Activated naive CD4-positive, alpha-beta T cell treated with anti-CD3 and anti-CD28 coated beads, Interleukin-2, amount 50 U/mL, for 72 hours (primary cell): ENCODE results near the gene NDUFS5. TPM values are rescaled to one million over a fixed set of nuclear protein-coding genes. Genes with fewer than 3 reads are reported as not detected.
A peak's percentile ranks its signal among the peaks of the same experiment; 100 is the strongest.
"Not testable (repeated sequence)": the region's sequence is repeated elsewhere in the genome, so short reads cannot be mapped to it uniquely, and the experiment has no call there.

ENCODE experiments used
- ATAC-seq, 2 donors: fragments of 150-1000 bp; cut with Tn5 transposase; 2 replicates each; pipeline ENCODE4 v1.10.0; 2021; ENCODE audit warnings: mild to moderate bottlenecking in 2 of 2, moderate library complexity in 2 of 2
- DNase-seq, 2 donors: peaks; one replicate each; pipeline ENCODE4 v3.0.0; 2021 to 2022; ENCODE audit warnings: low spot score in 2 of 2
- H3K27ac Mint-ChIP-seq, 2 donors: one replicate each; pipeline ENCODE4 v1.8.0; 2022; ENCODE audit warnings: mild to moderate bottlenecking in 2 of 2, mixed read lengths in 2 of 2
- H3K36me3 Mint-ChIP-seq, 2 donors: one replicate each; pipeline ENCODE4 v1.8.0; 2022; ENCODE audit warnings: mixed read lengths in 2 of 2
- H3K9me3 Mint-ChIP-seq, 2 donors: one replicate each; pipeline ENCODE4 v1.8.0; 2022; ENCODE audit warnings: mixed read lengths in 2 of 2
- total RNA-seq, 2 donors: library from RNA; stranded (reverse); gene quantifications; one replicate each; pipeline ENCODE4 v1.2.3, GENCODE V29; 2022

Gene NDUFS5
- total RNA-seq: 100 to 1,000 TPM; 153 to 211 TPM

DNA sequence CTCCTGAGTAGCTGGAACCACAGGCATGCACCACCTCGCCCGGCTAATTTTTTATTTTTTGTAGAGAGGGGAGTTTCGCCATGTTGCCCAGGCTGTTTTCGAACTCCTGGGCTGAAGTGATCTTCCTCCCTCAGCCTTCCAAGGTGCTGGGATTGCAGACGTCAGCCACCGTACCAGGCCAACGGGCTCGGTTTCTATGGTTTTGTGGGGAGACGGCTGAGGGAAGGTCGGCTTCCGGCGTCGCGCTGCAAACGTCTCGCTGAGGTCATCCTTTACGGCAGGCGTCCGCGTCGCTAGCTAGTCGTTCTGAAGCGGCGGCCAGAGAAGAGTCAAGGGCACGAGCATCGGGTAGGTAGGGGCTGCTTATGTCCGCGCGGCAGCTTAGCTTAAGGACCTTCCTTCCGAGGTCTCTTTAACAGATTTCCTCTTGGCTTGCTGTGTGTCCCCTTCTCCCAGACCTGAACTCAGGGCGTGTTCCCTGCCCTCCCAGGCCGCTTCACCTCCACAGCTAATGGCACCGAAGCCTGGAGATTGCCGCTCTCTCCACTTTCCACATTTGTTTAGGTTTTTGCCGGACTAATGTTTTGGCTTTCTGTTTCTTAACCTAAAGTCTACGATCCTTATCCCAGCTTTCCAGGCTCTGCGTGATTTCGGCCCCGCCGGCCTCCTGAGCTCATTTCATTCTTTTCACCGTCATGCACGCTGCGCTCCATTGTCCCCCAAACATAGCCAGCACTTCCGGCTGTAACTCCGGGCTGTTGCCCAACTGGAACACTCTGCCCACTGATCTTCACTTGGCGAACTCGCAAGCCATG is at the start of gene NDUFS5:
NDUFS5 (plus strand) TSS at position 300 of the 815 bp plus-strand sequence. CDS start 2,375 bp downstream, outside the sequence.
- H3K9me3 Mint-ChIP-seq: no peaks in the 10 kb centered on the region
- peaks cover 18 to 29% of the 10 kb centered on the region in 2 donors for H3K36me3 Mint-ChIP-seq
- peak; percentile 84 to 91 for ATAC-seq

DNA sequence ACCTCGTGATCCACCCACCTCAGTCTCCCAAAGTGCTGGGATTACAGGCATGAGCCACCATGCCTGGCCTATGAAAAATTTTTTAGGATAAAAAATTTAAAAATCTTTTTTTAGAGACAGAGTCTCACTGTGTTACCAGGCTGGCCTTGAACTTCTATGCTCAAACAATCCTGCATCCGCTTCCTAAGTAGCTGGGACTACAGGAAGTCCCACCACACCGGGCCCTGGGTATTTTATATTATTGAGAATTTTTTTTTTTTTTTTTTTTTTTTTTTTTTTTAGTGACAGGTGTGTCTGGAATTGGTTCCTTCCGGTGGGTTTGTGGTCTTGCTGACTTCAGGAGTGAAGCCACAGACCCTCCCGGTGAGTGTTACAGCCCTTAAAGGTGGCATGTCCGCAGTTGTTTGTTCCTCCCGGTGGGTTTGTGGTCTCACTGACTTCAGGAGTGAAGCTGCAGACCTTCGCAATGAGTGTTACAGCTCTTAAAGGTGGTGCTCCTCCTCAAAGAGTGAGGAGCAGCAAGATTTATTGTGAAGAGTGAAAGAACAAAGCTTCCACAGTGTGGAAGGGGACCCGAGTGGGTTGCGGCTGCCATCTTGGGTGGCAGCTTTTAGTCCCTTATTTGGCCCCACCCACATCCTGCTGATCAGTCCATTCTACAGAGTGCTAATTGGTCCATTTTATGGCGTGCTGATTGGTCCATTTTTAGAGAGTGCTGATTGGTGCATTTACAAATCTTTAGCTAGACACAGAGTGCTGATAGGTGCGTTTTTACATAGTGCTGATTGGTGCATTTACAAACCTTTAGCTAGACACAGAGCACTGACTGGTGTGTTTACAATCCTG is 48.5 kb upstream of the NDUFS5 start:
- DNase-seq (peak; percentile 25 to 73), ATAC-seq (peak; percentile 64 to 85)
- Mint-ChIP-seq H3K27ac (peak overlapping the region; percentile 22 to 49), H3K36me3 (peaks cover 5 to 20% of the 10 kb centered on the region in 2 donors)
- not testable (repeated sequence) for H3K9me3 Mint-ChIP-seq

More for the DNA sequence above, at the start of gene NDUFS5:
- peak; percentile 75 to 87 for DNase-seq
- H3K27ac Mint-ChIP-seq: peak within 1 kb of the TSS; percentile 96 to 99

DNA sequence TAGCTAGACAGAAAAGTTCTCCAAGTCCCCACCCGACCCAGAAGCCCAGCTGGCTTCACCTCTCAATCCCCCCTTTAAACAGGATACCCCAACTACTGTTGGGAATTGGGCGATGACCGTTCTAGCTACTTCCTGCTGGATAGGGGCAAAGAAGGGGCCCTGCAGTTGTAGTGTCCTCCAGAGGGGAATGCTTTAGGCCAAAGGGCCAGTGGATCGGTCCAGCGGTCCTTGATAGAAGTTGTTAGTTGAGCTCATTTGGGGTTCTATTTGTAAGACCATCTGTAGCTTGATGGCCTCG is 48.0 kb upstream of the NDUFS5 start:
- peak overlapping the region in 1 of 2 donors; percentile 49 for H3K27ac Mint-ChIP-seq
- ATAC-seq, H3K9me3 Mint-ChIP-seq: not testable (repeated sequence)
- H3K36me3 Mint-ChIP-seq: peaks cover 5 to 20% of the 10 kb centered on the region in 2 donors
- peak in 1 of 2 donors; percentile 31 for DNase-seq

DNA sequence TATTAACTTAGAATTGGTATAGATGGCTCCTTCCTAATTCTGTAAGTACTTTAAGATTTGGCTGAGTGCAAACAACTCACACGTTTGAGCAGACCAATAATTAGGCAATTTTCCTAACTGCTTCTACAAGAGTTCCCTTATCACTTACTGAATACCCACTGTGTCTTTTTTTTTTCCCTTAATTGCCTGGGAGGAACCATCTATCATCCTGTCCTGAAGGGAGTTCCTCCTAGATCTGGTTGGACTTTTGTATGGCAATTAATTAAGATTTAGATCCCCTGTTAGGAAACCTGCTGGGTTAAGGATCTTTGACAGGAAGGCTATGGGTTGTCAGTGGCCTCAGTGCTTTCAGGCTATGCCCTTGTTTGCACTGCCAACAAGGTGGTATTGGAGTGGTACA is 46.8 kb upstream of the NDUFS5 start:
- H3K9me3 Mint-ChIP-seq, DNase-seq, H3K27ac Mint-ChIP-seq, ATAC-seq: not testable (repeated sequence)
- peaks cover 5 to 20% of the 10 kb centered on the region in 2 donors for H3K36me3 Mint-ChIP-seq

DNA sequence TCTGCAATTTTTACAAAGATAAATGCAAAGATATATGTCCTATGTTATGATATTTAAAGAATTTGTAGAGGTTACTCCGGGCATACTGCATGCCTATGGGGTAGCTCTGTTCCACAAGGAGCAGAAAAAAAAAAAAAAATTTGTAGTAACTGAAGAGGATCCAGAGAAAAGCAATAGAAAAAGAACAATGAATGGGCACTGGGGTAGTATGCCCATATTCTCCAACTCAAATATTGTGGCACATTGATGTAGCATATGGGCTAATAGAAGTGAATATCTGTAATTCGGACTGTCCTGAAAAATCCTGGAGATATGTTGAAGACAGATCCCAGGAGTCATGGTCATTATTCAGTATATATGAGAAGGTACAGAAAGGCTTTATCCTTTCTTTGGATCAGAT is 36.2 kb upstream of the NDUFS5 start:
- no peak for ATAC-seq
- DNase-seq: no peak
- H3K9me3 Mint-ChIP-seq: no peaks in the 10 kb centered on the region
- peaks cover 18 to 24% of the 10 kb centered on the region in 2 donors for H3K36me3 Mint-ChIP-seq
- peak overlapping the region; percentile 26 to 82 for H3K27ac Mint-ChIP-seq

DNA sequence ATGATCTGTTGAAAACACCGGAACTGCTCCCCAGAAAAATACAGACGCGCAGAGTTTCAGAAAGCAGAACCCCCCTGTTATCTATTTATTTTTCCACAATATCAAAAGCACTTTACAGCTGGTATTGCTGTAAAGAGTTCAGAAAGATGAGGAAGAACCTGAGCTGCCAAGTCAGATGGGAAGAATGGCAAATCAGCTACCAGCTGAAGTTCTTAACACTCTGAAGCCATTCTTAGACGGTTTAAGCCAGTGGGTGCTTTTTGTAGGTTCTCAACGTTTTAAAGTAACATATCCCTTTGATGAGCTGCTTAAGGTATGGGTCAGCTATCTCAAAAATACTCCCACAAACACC is 35.8 kb upstream of the NDUFS5 start:
- no peak for DNase-seq
- peak in 1 of 2 donors; percentile 16 for ATAC-seq
- Mint-ChIP-seq H3K9me3 (no peaks in the 10 kb centered on the region), H3K36me3 (peaks cover 20 to 28% of the 10 kb centered on the region in 2 donors), H3K27ac (peak overlapping the region; percentile 26 to 82)

DNA sequence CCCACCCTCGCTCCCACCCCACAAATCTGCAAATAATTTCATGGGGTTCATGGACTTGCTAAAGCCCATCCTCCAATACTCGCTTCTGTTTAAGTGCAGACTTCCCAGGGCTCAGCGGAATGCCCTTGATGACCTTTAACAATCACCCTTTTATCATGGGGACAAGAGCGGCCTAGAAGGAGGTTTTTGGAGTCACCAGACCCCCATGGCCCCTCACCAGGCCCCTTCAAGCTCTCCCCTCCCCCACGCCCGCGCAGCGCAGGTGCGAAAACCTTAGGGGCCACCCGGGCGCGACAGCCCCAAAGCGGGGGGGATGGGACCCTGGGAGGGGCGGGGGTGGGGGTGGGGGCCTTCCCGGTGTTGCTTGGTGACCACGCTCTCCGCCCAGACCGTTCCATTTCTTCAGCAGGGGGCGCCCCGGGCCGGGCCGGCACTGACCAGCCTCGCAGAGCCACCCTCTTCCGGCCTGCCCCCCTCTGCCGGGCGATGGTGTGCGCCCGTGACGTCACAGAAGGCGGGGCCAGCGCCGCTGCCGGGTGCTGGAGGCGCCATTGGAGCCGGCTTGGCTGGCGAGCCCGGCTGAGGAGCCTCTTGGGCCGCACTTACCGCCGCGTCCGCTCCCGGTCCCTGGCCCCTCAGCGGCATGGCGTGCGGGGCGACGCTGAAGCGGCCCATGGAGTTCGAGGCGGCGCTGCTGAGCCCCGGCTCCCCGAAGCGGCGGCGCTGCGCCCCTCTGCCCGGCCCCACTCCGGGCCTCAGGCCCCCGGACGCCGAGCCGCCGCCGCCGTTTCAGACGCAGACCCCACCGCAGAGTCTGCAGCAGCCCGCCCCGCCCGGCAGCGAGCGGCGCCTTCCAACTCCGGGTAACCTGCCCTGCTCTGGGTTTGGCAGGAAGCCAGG is 35.2 kb upstream of the NDUFS5 start, which contains the start of gene AKIRIN1:
AKIRIN1 (plus strand) TSS at position 539 of the 900 bp plus-strand sequence; CDS start at position 644, 105 bp downstream.
- peak within 1 kb of the TSS; percentile 67 to 83 for H3K27ac Mint-ChIP-seq
- DNase-seq (peak; percentile 99), ATAC-seq (peak; percentile 95 to 96)
- peaks cover 20 to 32% of the 10 kb centered on the region in 2 donors for H3K36me3 Mint-ChIP-seq
- H3K9me3 Mint-ChIP-seq: no peaks in the 10 kb centered on the region

DNA sequence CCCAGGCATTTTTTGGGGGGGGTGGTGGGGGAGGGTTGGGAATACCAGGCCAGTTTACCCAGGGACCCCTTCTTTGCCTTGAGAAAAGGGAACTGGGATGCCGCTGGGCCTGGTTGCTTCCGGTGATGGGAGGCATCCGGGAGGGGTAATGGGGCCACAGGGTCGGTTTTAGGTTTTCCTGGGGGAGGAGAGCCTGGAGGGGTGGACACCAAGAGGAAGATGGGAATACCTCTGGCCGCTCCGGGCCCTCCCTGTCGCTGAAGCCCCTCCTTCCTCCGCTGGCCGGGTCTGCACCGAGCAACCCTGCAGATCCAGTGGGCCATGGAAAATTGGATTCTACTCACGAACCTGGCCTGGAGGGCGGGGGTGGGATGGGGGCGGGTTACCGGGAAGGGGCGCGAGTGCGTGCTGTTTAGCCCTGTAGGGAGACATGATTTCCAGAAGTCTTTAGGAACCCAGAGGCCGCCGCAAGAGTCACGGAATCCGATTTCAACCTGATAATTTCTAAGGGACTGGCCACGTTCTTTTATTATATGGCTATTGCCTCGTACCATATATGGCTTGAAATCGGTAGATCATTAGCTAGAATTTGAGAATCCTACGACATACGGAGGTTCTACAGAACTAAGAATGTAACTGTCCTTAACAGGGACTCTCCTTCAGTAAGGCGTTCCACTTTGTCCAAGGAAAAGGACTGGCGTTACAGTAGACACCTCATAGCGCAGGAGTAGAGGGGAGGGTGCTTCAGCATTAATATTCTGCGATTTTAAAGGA is 34.3 kb upstream of the NDUFS5 start:
- H3K36me3 Mint-ChIP-seq: peaks cover 20 to 32% of the 10 kb centered on the region in 2 donors
- no peaks in the 10 kb centered on the region for H3K9me3 Mint-ChIP-seq
- DNase-seq: no peak
- peak overlapping the region; percentile 67 to 83 for H3K27ac Mint-ChIP-seq
- ATAC-seq: no peak

DNA sequence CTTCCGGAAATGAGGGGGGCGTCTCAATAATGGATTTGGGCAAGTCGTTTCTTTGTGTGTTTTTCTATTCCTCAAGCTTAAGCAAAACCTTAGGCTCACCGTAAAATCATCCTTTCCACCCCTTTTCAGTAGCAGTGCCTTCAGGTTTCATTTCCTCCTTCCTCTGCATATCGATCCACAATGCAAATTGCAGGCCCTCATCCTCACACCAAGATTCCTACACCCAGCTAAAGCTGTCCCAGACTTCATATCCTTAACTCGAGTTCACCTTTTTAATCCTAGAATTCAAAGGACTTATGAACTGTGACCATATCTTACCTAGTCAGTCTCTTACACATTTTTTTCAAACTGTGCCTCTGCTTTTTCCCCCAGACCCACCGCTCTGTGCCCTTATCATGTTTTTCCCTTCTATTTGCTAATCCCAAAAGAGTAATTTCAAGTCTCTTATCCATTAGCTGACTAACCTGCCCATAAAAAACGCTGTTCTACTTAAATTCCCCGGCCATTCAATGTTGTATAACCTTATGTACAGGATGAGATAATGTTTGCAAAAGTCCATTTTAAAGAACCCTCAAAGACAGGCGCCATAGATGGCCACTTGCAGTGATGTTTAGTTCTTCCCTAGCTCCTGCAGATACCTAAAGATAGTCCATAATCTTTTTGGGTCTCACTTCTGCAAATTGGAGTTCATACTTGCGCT is 33.6 kb upstream of the NDUFS5 start:
- H3K27ac Mint-ChIP-seq: peak overlapping the region; percentile 67 to 83
- DNase-seq: no peak
- H3K36me3 Mint-ChIP-seq: peaks cover 24 to 36% of the 10 kb centered on the region in 2 donors
- no peaks in the 10 kb centered on the region for H3K9me3 Mint-ChIP-seq
- no peak for ATAC-seq

DNA sequence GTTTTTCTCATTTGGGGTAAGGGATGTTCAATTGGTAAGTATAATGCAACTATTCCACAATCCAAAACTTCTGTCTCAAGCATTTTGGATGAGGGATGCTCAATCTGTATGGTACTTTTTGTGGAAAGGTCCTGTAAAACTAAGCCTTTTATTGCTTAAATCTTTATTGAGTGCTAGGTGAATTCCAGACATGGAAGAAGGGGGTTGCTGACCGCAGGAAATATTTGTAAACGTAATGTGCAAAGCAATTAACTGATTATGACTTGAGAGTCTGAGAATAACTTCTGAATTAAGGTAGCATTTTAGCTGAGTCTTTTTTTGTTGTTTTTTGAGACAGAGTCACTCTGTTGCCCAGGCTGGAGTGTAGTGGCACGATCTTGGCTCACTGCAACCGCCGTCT is 32.0 kb upstream of the NDUFS5 start:
- Mint-ChIP-seq H3K36me3 (peaks cover 27 to 48% of the 10 kb centered on the region in 2 donors), H3K27ac (no peak overlapping the region), H3K9me3 (no peaks in the 10 kb centered on the region)
- DNase-seq: no peak
- ATAC-seq: no peak

DNA sequence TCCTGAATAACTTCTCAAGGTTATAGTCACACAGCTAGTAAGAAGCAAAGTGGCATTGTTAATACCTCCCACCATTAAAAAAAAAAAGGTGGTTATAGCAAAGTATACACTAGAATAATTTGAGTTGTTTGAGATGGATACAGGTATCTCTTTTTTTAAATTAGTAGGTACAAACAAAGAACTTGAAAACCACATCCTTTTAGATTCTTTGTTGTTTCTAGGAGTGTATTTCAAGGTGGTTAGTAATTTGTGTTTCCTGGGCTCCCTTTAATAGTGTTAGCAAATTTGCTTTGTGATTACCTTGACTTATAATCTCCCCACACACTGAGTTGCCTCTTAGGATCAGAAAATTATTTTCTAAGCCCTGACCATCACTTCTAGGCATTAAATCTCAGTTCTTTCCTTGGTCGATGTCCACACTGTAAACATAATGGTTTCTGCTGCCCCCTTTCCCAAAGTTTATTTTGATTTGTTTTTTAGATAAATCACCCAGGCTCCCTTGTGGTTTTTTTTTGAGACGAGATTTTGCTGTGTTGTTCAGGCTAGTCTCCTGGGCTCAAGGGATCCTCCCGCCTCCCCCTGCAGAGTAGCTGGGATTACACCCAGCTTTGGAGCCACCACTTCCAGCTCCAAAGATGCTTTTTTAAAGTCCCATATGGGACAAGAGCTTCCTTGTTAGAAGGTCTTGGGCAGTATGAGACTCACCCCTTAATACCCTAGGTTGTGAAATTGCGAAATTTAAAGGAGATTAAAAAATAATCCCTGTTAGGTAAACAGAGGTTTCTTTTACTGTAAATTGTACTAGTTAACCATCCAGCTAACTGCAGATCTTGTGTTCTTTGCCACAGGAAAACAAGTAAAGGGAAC is 28.9 kb upstream of the NDUFS5 start:
- H3K9me3 Mint-ChIP-seq: no peaks in the 10 kb centered on the region

DNA sequence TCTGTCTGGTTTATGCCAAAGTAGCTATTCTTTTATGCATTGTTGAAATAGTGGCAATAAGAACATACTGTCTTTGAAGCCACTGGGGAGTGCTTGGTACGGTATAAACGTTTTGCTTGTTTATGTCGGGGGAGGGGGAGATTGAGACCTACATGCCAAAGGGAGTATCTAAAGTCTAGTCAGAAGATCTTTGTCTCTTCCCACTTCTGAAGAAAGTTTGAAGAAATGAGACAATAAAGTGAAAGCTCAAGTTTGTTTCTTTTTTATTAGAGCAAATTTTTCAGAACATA is 28.3 kb upstream of the NDUFS5 start:
- Mint-ChIP-seq H3K9me3 (no peaks in the 10 kb centered on the region), H3K36me3 (peaks cover 27 to 61% of the 10 kb centered on the region in 2 donors), H3K27ac (peak overlapping the region; percentile 81 to 86)
- ATAC-seq: no peak
- DNase-seq: no peak

More for the DNA sequence above, 28.9 kb upstream of the NDUFS5 start:
- Mint-ChIP-seq H3K36me3 (peaks cover 30 to 62% of the 10 kb centered on the region in 2 donors), H3K27ac (peak overlapping the region; percentile 81 to 94)
- DNase-seq: no peak
- ATAC-seq: peak in 1 of 2 donors; percentile 32

DNA sequence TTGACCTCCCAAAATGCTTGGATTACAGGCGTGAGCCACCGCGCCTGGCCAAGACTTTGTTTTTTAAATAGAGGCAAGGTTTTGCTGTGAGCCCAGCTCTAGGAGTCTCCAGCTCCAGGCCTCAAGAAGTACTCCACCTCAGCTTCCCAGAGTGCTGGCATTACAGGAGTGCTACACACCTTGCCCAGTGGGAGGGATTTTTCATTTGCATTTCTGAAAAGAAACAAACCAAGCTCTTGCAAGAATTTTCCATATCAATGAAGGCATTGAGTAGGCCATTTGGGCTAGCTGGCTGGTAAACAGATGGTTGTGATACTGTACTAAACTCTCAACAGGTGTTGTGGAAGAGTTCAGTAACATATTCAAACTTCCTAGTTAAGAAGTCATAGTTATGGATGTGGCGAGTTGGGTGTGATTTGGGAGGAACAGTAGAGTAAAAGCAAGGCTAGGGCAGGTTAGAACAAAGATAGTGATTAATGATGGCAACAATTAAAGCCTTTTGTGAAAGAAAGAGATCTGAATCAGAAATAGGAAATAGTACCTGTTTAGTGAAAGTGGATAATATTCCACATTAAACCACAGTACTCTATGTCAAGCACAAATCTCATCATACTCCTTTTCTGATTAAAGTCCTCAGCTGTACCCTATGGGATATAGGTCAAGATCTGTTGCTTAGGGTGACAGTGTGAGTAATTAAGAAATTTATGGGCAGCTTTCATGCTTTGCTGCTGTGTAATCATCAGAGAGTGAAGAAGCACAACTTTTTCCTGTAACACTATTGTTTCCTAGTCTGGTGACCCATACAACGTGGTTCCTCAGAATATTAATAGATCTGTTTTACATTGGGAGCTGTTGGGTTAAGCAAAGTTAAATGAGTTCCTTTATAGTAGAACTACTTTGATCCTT is 24.4 kb upstream of the NDUFS5 start:
- Mint-ChIP-seq H3K36me3 (peaks cover 36 to 56% of the 10 kb centered on the region in 2 donors), H3K9me3 (no peaks in the 10 kb centered on the region), H3K27ac (peak overlapping the region; percentile 53 to 77)
- ATAC-seq: peak; percentile 52 to 64
- DNase-seq: no peak
